H1 (cell line): ENCODE results near the gene ADCY2. TPM values are rescaled to one million over a fixed set of nuclear protein-coding genes. Genes with fewer than 3 reads are reported as not detected.

ENCODE experiments used
- CTCF ChIA-PET: fragments of 300-600 bp; sonication (Branson Sonifier 250); formaldehyde crosslinking; loops from one replicate; lab custom pipeline; 2021; ENCODE audit not compliant: partially characterized antibody; lab: Charles Lee
- POLR2A ChIA-PET: fragments of 300-600 bp; sonication (Branson Sonifier 250); formaldehyde crosslinking; loops from one replicate; lab custom pipeline; 2021; ENCODE audit warnings: inconsistent platforms; ENCODE audit not compliant: partially characterized antibody; lab: Charles Lee
- DNase-seq, 2 experiments: peaks; one replicate each; pipeline versions ENCODE4 v3.0.0 to v3.0.0-alpha.2; 2010 to 2022; ENCODE audit warnings: low spot score in 2 of 2, low read depth in 1 of 2, mixed read lengths in 1 of 2
- FAIRE-seq: peaks from 2 replicates; lab custom pipeline; 2011; peaks lifted over from hg19 to GRCh38; lab: Jason Lieb, UNC
- H2AFZ ChIP-seq: 2 replicates; pipeline ENCODE4 v1.8.1; 2012; ENCODE audit warnings: low read length, inconsistent platforms
- H2AK5ac ChIP-seq: 2 replicates; pipeline ENCODE4 v1.6.1; 2013; ENCODE audit warnings: low read depth, low read length
- H2BK120ac ChIP-seq: replicated peaks from 2 replicates; pipeline ENCODE3; 2013; ENCODE audit warnings: low read depth, low read length, inconsistent platforms
- H2BK12ac ChIP-seq: 2 replicates; pipeline ENCODE4 v1.6.1; 2013; ENCODE audit warnings: low read depth, low read length
- H2BK15ac ChIP-seq: 2 replicates; pipeline ENCODE4 v1.6.1; 2013; ENCODE audit warnings: low read length
- H2BK20ac ChIP-seq: 2 replicates; pipeline ENCODE4 v1.6.1; 2013; ENCODE audit warnings: low read length
- H2BK5ac ChIP-seq: 2 replicates; pipeline ENCODE4 v1.6.1; 2013; ENCODE audit warnings: low read depth, low read length
- H3K14ac ChIP-seq: 2 replicates; pipeline ENCODE4 v1.6.1; 2013; ENCODE audit warnings: inconsistent platforms; ENCODE audit not compliant: insufficient read length
- H3K18ac ChIP-seq: 2 replicates; pipeline ENCODE4 v1.6.1; 2013; ENCODE audit warnings: low read length; ENCODE audit errors: extremely low read depth
- H3K23ac ChIP-seq: 2 replicates; pipeline ENCODE4 v1.6.1; 2013; ENCODE audit warnings: inconsistent platforms; ENCODE audit not compliant: insufficient read length
- H3K23me2 ChIP-seq: 2 replicates; pipeline ENCODE4 v1.6.1; 2013; ENCODE audit warnings: low read depth, low read length
- H3K27ac ChIP-seq: 2 replicates; pipeline ENCODE4 v1.6.1; 2011; ENCODE audit warnings: low read depth, low read length, inconsistent platforms
- H3K27me3 ChIP-seq, 4 experiments: replicated peaks in 1 of 4; 1 replicate in 1 of 4; 2 replicates in 3 of 4; pipeline versions ENCODE4 v1.6.1 to v1.8.1; 2011 to 2013; ENCODE audit warnings: low read length in 3 of 4, mild to moderate bottlenecking in 3 of 4, inconsistent platforms in 2 of 4, mixed read lengths in 2 of 4, moderate library complexity in 1 of 4; ENCODE audit not compliant: control insufficient read depth in 3 of 4, insufficient read depth in 3 of 4; ENCODE audit errors: extremely low read depth in 1 of 4
- H3K36me3 ChIP-seq, 4 experiments: 2 replicates each; pipeline versions ENCODE4 v1.6.1 to v1.8.1; 2011 to 2013; ENCODE audit warnings: mild to moderate bottlenecking in 4 of 4, low read length in 3 of 4, moderate library complexity in 2 of 4, control low read depth in 1 of 4, inconsistent platforms in 1 of 4; ENCODE audit not compliant: insufficient read depth in 4 of 4, control insufficient read depth in 2 of 4
- H3K4ac ChIP-seq: replicated peaks from 2 replicates; pipeline ENCODE3; 2013; ENCODE audit warnings: low read length, low read depth, mixed read lengths, inconsistent platforms; ENCODE audit not compliant: insufficient read length
- H3K4me1 ChIP-seq, 4 experiments: replicated peaks in 1 of 4; 1 replicate in 1 of 4; 2 replicates in 3 of 4; pipeline versions ENCODE4 v1.6.1 to v1.8.1; 2011 to 2013; ENCODE audit warnings: low read length in 3 of 4, inconsistent platforms in 2 of 4, mixed read lengths in 1 of 4; ENCODE audit not compliant: insufficient read depth in 4 of 4, control insufficient read depth in 3 of 4
- H3K4me2 ChIP-seq, 2 experiments: 2 replicates each; pipeline versions ENCODE4 v1.6.1 to v1.8.1; 2011 to 2013; ENCODE audit warnings: low read depth in 2 of 2, low read length in 2 of 2, control low read depth in 1 of 2, inconsistent platforms in 1 of 2, mild to moderate bottlenecking in 1 of 2; ENCODE audit not compliant: insufficient read depth in 1 of 2
- H3K4me3 ChIP-seq, 4 experiments: fragments of 200-600, 300-600 bp in 1 of 4; sonication (generic), shearing (Covaris generic), sonication (Bioruptor Twin) in 1 of 4; 2 replicates each; pipeline versions ENCODE4 v1.5.1 to v1.8.1; 2011 to 2016; ENCODE audit warnings: low read length in 4 of 4, low read depth in 3 of 4, control low read depth in 2 of 4, inconsistent platforms in 2 of 4, mild to moderate bottlenecking in 2 of 4, mixed read lengths in 1 of 4, moderate library complexity in 1 of 4; ENCODE audit not compliant: insufficient read depth in 2 of 4; ENCODE audit errors: extremely low read depth in 1 of 4
- H3K56ac ChIP-seq: replicated peaks from 2 replicates; pipeline ENCODE3; 2013; ENCODE audit warnings: low read depth, mild to moderate bottlenecking, mixed read lengths, low read length, inconsistent platforms; ENCODE audit not compliant: insufficient read length
- H3K79me1 ChIP-seq: 2 replicates; pipeline ENCODE4 v1.6.1; 2013; ENCODE audit warnings: low read depth, low read length, control low read depth
- H3K79me2 ChIP-seq, 2 experiments: 2 replicates each; pipeline versions ENCODE4 v1.6.1 to v1.8.1; 2012 to 2013; ENCODE audit warnings: low read length in 2 of 2, mild to moderate bottlenecking in 2 of 2, inconsistent platforms in 1 of 2; ENCODE audit not compliant: insufficient read depth in 2 of 2, control insufficient read depth in 1 of 2
- H3K9ac ChIP-seq, 4 experiments: replicated peaks in 1 of 4; 1 replicate in 1 of 4; 2 replicates in 3 of 4; pipeline versions ENCODE4 v1.6.1 to v1.8.1; 2011 to 2013; ENCODE audit warnings: low read depth in 3 of 4, low read length in 3 of 4, control low read depth in 2 of 4, mild to moderate bottlenecking in 2 of 4, moderate library complexity in 2 of 4, inconsistent platforms in 1 of 4; ENCODE audit errors: extremely low read depth in 1 of 4
- H3K9me3 ChIP-seq, 2 experiments: 2 replicates each; pipeline versions ENCODE4 v1.6.1 to v1.8.1; 2012 to 2013; ENCODE audit warnings: mild to moderate bottlenecking in 2 of 2, moderate library complexity in 2 of 2, control low read depth in 1 of 2, inconsistent platforms in 1 of 2, low read depth in 1 of 2, low read length in 1 of 2, mixed read lengths in 1 of 2; ENCODE audit not compliant: insufficient read depth in 2 of 2
- H4K20me1 ChIP-seq, 2 experiments: replicated peaks in 1 of 2; 2 replicates each; pipeline versions ENCODE3 to v1.8.1; 2011 to 2013; ENCODE audit warnings: inconsistent platforms in 2 of 2, low read length in 2 of 2, mild to moderate bottlenecking in 1 of 2; ENCODE audit not compliant: insufficient read depth in 2 of 2, control insufficient read depth in 1 of 2
- H4K5ac ChIP-seq: 2 replicates; pipeline ENCODE4 v1.6.1; 2013; ENCODE audit warnings: low read length, low read depth, mixed read lengths, inconsistent platforms; ENCODE audit not compliant: insufficient read length
- H4K8ac ChIP-seq: 2 replicates; pipeline ENCODE4 v1.8.0; 2013; ENCODE audit warnings: mild to moderate bottlenecking, moderate library complexity, low read length, inconsistent platforms; ENCODE audit not compliant: insufficient read depth; ENCODE audit errors: extremely low read depth
- H4K91ac ChIP-seq: replicated peaks from 2 replicates; pipeline ENCODE3; 2013; ENCODE audit warnings: low read length, mixed read lengths, inconsistent platforms; ENCODE audit not compliant: insufficient read length
- CEBPB ChIP-seq: IDR thresholded peaks from 2 replicates; pipeline ENCODE4 v1.6.1; 2012; ENCODE audit warnings: low read depth, low read length
- CREB1 ChIP-seq: IDR thresholded peaks from 2 replicates; pipeline ENCODE4 v1.6.1; 2012; ENCODE audit warnings: inconsistent platforms
- KDM1A ChIP-seq: fragments of 200-600, 300-600 bp; sonication (generic); IDR thresholded peaks from 2 replicates; pipeline ENCODE4 v1.7.1; 2016; ENCODE audit warnings: mild to moderate bottlenecking, low read length, borderline replicate concordance
- KDM4A ChIP-seq: IDR thresholded peaks from one replicate; pipeline ENCODE4 v1.7.1; 2012; ENCODE audit warnings: low read depth, mild to moderate bottlenecking, moderate library complexity, low read length, inconsistent platforms; ENCODE audit not compliant: severe bottlenecking
- KDM5A ChIP-seq: fragments of 200-600 bp; IDR thresholded peaks from 2 replicates; pipeline ENCODE4 v1.7.1; 2012; ENCODE audit warnings: mild to moderate bottlenecking, low read length, inconsistent platforms, mixed read lengths
- TEAD4 ChIP-seq: IDR thresholded peaks from 2 replicates; pipeline ENCODE4 v1.6.1; 2012; ENCODE audit warnings: low read depth, low read length, inconsistent platforms, mixed read lengths
- WGBS, 2 experiments: shearing (Covaris generic) in 1 of 2; methylation state at CpG; one replicate each; pipeline versions ENCODE4 v1.1.6 to v1.1.7; 2013 to 2015; ENCODE audit warnings: low lambda C conversion rate in 2 of 2, mixed read lengths in 2 of 2, inconsistent platforms in 1 of 2, low coverage in 1 of 2, missing lambda C conversion rate in 1 of 2; ENCODE audit not compliant: insufficient replicate concordance in 2 of 2, insufficient coverage in 1 of 2, insufficient read length in 1 of 2; ENCODE audit errors: extremely low coverage in 1 of 2, missing lambda C conversion rate in 1 of 2; 5-methylcytosine and 5-hydroxymethylcytosine counted together
- polyA plus RNA-seq, 7 experiments: library from polyadenylated mRNA; depleted of rRNA in 3 of 7; stranded (reverse) in 5 of 7; unstranded in 2 of 7; fragments of >200 nt in 5 of 7; fragments of 200-250 nt in 2 of 7; gene quantifications; 1 replicate in 5 of 7; 2 replicates in 1 of 7; 4 replicates in 1 of 7; pipeline versions ENCODE4 v1.2.1 to v1.2.3, GENCODE V29; 2011 to 2013; ENCODE audit warnings: missing spikeins in 2 of 7, mixed read lengths in 2 of 7
- total RNA-seq: library from RNA; stranded (reverse); fragmentation: NEBNext Ultra II Directional; extraction: Animal tissue kit (Norgen Biotek cat#: 25700); gene quantifications from 2 replicates; pipeline ENCODE4 v1.2.1, GENCODE V29; 2021
- TF ChIP-seq, protein P1 (sequence below): IDR thresholded peaks from 2 replicates; pipeline ENCODE4 v1.6.1; 2011; ENCODE audit warnings: low read depth, mild to moderate bottlenecking, low read length; ENCODE audit not compliant: insufficient read depth

Gene ADCY2
- total and polyA plus RNA-seq, 2 of the 8 experiments (the other 6 are each of a cell fraction or from before 2014, with no cell fraction given) = 35.8 to 122 TPM

DNA sequence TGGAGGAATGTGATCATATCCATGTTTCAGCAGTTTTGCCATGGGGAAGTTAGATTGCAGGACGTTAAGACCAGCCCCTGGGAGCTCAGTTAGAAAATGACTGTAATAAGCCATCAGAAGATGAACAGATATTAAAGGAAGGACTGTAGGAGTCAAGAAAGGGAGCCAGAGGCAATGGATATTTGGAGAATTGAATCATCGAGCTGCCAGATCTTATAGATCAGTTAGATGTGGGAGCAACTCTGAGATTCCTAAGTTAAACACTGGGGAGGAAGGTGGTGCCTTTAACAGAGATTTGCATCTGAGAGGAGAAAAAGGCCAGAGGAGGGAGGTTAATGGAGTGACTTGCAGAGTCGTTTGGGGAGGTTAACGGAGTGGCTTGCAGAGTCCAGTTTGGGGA lies 96.4 kb downstream of the ADCY2 start:
- FAIRE-seq = no peak
- CTCF ChIA-PET = interaction anchor here (0.7 to 0.8 kb wide), 2 partner anchors 41 to 82 kb away, joined by 3 read pairs; no protein-coding TSS in a partner anchor
- H3K27ac ChIP-seq = no peak overlapping the region
- H3K4ac ChIP-seq = no peak overlapping the region
- no peak overlapping the region for H3K4me2 ChIP-seq
- H2BK20ac ChIP-seq = no peak overlapping the region
- peaks cover 0 to 6% (median 3%) of the 10 kb centered on the region in 4 experiments; a peak in 3 of 8 replicates for H3K36me3 ChIP-seq
- no peak overlapping the region for H2BK120ac ChIP-seq
- no peaks in the 10 kb centered on the region; a peak in 1 of 4 replicates for H3K9me3 ChIP-seq
- H3K14ac ChIP-seq = no peak overlapping the region
- H2AK5ac ChIP-seq = no peak overlapping the region
- H2BK15ac ChIP-seq = no peak overlapping the region
- no peak overlapping the region for H2BK12ac ChIP-seq
- H3K79me1 ChIP-seq = peaks cover 10% of the 10 kb centered on the region
- H4K5ac ChIP-seq = no peak overlapping the region
- H3K23me2 ChIP-seq = no peaks in the 10 kb centered on the region
- no peaks in the 10 kb centered on the region for H3K27me3 ChIP-seq
- H2AFZ ChIP-seq = no peak overlapping the region
- 74% methylated on average over 4 of the region's 4 CpGs; no CpG with 5 or more reads in 1 of the 2 experiments for whole genome bisulfite sequencing, 2 experiments
- DNase-seq = no peak
- H3K9ac ChIP-seq = no peak overlapping the region; a peak in 1 of 7 replicates
- no peak overlapping the region for H2BK5ac ChIP-seq
- peaks cover 0 to 2% of the 10 kb centered on the region in 2 experiments for H4K20me1 ChIP-seq
- POLR2A ChIA-PET = interaction anchor here (0.9 kb wide), 1 partner anchor 16 kb away, joined by 7 read pairs; no protein-coding TSS in a partner anchor
- H3K23ac ChIP-seq = no peak overlapping the region
- H3K4me3 ChIP-seq = no peak overlapping the region
- H3K18ac ChIP-seq = no peak overlapping the region
- H4K91ac ChIP-seq = no peak overlapping the region
- peaks cover 3 to 18% (median 11%) of the 10 kb centered on the region in 4 experiments for H3K4me1 ChIP-seq
- TF ChIP-seq KDM5A (no peak), KDM1A (no peak), TEAD4 (no peak), CEBPB (no peak), CREB1 (no peak), KDM4A (no peak)
- TF ChIP-seq, protein P1, sequence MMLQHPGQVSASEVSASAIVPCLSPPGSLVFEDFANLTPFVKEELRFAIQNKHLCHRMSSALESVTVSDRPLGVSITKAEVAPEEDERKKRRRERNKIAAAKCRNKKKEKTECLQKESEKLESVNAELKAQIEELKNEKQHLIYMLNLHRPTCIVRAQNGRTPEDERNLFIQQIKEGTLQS = no peak
- no peak overlapping the region for H3K56ac ChIP-seq
- H3K79me2 ChIP-seq = peaks cover 0 to 93% of the 10 kb centered on the region in 2 experiments; a peak in 3 of 4 replicates
- no peak overlapping the region for H4K8ac ChIP-seq
